ENCODE results near the gene PPFIA1.
"Not testable (repeated sequence)": the region's sequence is repeated elsewhere in the genome, so short reads cannot be mapped to it uniquely, and the experiment has no call there.

Gene PPFIA1

DNA sequence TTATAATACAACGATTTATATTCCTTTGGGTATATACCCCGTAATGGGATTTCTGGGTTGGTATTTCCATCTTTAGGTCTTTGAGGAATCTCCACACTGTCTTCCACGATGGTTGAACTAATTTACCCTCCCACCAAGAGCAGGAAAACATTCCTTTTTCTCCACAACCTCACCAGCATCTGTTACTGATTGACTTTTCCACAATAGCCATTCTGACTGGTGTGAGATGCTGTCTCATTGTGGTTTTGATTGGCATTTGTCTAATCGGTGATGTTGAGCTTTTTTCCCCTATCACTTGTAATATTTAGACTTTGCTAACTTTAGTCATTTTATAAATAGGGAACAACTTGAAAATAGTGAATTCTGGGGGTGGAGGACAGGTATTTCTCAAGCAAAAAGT is 58.1 kb downstream of the PPFIA1 start:
- DNase-seq = no peak

DNA sequence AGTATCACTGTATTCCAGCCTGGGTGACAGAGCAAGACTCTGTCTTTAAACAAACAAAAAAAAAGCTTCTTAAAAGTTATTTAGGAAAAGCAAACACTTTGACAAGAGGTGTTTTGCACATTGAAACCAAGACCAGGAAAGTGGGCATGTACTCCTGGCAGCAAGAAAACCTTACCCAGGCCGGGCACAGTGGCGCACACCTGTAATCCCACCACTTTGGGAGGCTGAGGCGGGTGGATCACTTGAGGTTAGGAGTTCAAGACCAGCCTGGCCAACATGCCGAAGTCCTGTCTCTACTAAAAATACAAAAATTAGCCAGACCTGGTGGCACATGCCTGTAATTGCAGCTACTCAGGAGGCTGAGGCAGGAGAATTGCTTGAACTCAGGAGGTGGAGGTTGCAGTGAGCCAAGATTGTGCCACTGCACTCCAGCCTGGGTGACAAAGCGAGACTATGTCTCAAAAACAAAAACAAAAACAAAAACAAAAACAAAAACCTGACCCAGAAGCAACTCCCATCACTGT is 60.9 kb downstream of the PPFIA1 start:
- not testable (repeated sequence) for DNase-seq

DNA sequence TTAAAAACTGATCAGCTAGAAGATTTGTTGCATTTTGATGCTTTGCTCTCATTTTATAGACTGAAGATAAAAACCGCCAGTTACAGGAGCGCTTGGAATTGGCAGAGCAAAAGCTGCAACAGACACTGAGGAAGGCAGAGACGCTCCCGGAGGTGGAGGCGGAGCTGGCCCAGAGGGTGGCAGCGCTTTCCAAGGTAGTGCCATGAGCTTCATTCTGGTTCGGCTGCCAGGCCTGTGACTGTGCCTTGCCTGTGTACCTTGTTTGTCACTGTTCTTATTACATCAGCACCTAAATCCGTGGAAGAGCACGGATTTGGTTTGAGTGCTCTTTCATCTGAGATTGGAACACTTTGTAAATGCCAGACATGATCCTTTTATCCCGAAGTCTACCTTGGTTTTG is 61.4 kb downstream of the PPFIA1 start:
- no peak for DNase-seq

DNA sequence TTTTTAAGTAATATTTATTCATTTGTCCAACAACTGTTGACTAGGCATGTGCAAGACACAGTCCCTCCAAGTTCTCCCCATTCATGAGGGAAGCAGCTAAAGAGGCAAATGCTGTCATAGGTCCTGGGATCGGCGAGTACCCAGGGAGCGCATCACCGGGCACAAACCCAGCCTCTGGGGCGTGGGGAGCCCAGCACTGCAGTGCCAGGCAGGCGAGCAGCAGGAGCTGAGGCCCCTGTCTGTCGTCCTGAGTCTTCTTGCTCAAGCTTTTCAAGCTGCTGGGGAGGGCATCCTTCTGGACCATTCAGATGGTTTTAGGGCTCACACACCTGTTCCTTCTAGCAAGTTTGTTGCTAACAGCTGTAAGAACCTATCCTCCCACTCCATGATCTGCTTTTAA is 62.1 kb downstream of the PPFIA1 start:
- no peak for DNase-seq

DNA sequence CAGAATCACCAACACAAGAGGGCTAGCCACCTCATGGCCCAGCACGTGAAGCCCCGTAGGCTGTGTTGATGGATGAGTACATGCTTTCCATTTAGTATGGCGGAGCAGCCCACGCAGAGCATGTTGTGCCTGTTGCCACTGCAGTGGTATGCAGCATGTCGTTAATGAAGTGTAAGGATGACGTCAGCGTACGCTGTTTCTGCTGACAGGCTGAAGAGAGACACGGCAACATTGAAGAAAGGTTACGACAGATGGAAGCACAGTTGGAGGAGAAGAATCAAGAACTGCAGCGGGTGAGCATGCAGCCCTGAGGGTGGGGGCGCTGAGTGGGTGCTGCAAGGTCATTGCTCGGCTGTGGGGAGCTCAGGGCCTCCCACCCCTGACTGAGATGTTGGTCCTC is 62.8 kb downstream of the PPFIA1 start:
- DNase-seq = no peak

DNA sequence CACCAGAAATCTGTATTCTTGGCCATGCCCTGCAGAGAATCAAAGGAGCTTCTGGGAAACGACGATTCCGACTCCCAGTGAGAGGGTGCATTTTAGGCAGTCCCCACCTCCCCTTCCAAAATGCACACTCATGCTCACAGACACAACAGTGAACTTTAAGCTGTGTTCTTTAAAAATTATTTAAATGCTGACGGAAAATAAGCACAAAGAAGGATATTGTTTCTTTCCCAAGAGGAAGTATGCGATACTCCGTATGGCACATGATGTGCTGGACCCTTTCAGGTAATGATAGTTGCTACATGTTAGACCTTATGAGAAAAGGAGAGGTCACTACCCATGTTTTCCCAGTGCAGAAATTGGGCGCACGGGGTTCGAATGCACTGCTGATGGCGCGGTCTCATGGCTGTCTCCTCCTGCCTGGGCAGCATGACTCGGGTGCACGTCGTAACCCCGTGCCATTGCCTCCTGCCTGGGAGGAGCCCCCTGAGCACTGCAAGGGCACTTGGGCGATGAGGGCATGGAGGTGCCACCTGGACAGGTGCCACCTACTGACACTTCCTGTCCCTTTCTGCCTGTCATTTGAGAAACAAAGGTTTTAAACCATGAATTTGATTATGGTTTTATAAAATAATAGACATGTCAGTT is 64.0 kb downstream of the PPFIA1 start:
- no peak for DNase-seq

DNA sequence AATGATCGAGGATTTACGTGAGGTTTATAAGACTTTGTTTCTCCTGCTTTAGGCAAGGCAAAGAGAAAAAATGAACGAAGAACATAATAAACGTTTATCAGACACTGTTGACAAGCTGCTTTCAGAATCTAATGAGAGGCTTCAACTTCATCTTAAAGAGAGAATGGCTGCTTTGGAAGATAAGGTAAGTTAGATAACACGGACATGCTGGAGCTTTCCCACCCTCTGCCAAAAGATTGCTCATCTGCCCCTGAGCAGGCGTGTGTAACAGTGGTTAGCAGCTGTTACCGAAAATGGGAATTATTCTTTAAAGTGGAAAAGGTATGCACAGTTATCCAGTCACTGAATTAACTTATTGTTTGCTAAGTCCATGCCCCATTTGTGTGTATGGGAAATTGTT is 65.0 kb downstream of the PPFIA1 start:
- DNase-seq = no peak

DNA sequence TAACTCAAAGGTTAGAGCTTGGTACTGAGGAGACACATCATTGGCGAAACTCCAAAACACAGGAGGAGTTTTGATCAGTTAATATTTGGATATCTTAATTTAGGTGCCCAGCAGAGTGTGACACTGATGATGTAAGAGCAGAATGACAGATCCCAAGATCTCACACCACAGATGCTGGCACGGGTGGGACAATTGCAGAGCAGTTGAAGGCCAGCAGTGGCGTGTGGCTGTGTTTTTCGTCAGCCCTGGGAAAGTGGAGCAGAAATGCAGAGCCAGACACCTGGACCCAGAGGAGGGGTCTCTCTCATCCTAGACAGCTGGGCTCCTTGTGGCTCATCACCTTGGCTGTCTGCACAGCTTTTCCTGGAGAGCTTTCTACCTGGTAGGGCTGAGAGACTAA is 68.1 kb downstream of the PPFIA1 start:
- DNase-seq = no peak

DNA sequence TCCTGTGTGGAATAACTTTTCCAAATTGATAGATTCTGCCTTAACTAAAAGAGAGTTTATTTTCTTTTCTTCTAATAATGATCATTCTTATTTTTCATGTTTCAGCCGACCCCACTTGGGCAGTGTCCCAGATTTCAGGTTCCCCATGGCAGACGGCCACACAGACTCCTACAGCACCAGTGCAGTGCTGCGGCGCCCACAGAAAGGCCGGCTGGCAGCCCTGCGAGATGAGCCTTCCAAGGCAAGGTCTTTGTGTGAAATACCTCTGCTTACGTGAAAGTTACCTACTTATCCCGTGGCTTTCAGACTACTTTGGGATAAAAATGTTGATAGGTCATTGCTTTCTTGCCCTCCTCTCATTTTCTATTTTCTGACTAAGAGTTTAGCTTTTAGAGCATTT is 68.6 kb downstream of the PPFIA1 start:
- no peak for DNase-seq

DNA sequence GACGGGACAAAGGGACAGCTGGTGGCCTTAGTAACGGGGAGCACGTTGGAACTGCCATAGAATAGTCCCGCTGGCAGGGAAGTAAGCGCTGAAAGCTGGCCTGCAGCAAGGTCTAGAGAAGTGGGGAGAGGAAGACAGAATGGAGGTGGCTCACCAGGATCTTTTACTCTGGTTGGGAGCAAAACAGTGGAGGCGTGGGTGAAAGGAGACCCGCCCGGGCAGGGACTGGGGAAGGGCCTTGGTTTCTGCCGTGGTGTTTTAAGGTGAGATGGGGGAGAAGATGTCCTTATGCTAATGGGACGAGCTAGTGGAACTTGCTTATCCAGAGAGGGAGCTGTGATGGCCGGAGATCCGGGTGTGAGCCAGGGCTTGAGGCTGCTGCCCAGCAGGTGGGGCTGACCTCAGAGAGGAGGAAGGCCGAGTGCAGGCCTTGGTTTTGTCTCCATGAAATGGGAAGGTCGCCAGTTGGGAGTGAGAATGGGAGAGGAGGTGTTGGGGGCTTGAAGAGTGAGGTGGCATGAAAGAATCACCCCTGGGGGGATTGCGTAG is 71.5 kb downstream of the PPFIA1 start:
- DNase-seq = no peak

DNA sequence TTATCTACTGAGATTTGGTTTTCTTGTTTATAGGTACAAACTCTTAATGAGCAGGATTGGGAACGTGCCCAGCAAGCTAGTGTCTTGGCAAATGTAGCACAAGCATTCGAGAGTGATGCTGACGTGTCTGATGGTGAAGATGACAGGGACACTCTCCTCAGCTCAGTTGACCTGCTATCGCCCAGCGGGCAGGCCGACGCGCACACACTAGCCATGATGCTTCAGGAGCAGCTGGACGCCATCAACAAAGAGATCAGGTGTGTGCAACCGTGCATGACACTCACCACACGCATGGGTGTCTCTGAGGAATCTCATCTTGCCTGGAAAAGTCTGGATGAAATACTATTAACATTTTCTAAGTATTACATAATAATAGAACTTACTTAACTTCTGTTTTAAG is 73.1 kb downstream of the PPFIA1 start:
- DNase-seq = no peak

DNA sequence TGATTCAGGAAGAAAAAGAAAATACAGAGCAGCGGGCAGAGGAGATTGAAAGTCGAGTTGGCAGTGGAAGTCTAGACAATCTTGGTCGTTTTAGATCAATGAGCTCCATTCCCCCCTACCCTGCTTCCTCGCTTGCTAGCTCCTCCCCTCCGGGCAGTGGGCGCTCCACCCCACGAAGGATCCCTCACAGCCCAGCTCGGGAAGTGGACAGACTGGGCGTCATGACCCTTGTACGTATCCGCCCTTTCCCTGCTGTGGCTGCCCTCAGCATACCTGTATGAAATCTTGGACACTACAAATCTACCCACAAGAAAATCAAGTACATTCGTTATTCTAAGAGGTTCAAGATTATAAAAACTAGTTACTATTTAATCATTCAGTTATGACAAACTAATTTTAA is 77.7 kb downstream of the PPFIA1 start:
- no peak for DNase-seq

DNA sequence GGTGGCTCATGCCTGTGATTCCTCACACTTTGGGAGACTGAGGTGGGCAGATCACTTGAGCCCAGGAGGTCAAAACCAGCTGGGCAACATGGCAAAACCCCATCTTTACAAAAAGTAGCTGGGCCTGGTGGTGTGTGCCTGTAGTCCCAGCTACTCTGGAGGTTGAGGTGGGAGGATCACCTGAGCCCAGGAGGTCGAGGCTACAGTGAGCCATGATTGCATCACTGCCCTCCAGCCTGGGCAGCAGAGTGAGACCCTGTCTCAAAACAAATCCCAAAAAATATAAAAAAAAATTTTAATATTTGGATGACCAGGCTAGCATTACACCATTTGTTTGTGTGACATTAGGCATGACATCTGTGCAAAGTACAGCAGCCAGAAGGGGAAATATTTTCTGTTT is 78.1 kb downstream of the PPFIA1 start:
- no peak for DNase-seq

DNA sequence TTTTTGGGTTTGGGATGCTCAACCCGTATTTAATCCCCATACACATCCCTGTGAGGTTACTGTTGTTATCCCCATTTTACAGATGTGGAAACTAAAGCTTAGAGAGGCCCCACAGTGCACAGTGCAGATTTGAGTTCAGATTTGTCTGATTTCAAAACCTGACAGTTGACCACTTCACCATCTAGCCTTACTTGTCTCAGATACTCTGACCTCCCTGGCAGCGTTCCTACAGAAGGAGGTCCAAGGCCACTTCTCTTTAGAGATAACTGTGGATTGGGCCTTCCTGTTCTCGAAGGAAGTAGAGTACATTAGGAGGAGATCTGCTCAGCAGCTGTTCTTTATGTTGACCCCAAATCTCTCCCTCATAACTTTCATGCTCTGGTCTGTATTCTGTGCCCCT is 81.2 kb downstream of the PPFIA1 start:
- no peak for DNase-seq

DNA sequence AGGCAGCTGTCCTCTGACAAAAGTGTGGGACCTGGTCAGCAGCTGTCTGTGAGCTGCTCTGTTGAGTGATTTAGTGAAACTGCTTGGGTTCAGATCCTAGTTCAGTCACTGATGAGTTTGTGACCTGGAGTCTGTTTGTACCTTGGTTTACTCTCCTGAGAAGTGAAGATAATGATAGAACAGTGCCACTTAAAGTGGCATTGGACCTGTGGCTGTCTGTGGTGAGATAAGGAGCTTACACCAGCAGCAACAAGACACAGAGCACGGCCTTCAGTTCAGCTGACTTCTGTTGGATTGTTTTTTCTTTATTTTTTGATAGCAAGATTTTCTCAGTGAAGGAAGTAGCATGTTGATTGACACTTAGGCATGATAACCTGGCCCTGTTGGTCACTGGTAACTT is 81.6 kb downstream of the PPFIA1 start:
- no peak for DNase-seq

DNA sequence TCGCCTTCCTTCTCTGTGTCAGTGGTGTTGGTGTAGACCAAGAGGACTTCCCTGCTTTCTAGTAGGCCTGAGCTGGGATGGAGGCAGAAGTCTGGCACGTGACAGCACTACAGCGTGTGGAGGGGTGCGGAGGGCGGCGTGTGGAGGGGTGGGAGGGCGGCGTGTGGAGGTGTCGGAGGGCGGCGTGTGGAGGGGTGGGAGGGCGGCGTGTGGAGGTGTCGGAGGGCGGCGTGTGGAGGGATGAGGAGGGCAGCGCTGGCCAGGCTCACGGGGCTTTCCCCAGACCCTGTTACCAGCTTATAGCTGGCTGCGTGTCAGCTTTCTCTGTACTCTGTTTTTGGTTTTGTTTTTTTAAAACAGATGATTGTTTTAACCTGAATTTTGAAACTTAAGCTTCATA is 82.1 kb downstream of the PPFIA1 start:
- DNase-seq = no peak

DNA sequence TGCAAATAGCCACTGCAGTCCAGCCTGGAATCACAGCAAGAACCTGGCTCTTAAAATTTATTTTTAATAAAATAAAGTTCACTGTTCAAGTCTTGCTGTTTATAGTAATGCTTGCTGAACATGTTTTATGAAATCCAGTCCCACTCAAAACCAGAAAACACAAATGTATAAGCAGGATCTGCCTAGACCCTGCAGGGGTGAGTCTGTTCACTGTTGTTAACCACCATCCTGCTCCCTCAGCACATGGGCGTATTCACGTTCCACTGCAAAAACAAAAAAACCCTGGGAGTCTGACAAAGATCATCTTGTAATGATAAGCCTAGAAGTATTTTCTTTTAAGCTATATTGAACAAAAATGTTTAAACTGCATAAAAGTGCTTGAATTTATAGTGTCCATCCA is 82.8 kb downstream of the PPFIA1 start:
- no peak for DNase-seq

DNA sequence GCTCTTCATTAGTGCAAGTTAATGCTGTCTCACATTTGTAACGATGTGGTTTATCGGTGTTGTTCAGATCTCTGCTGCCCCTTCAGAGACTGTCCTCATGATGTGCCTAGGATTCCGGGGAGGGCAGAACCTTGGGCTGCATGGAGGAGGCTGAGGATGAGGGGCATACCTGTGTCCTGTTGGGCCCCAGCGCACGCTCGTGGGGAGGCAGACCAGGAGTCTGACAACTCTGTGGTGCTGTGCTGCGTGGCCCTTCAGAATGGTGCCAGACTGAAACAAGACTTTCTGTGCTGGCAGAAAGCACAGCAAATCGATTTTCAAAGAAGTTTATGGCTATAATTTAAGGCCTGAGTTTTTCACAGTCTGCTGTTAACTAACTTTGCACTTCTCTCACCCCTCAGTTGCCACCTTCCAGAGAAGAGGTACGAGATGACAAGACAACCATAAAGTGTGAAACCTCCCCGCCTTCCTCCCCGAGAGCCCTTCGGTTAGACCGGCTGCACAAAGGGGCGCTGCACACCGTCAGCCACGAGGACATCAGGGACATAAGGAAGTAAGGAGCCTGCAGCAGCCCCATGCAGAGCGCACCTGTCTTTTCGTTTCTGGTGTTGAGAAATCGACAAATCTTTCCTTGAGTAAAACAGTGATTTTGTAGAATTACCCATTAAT is 83.5 kb downstream of the PPFIA1 start:
- no peak for DNase-seq

DNA sequence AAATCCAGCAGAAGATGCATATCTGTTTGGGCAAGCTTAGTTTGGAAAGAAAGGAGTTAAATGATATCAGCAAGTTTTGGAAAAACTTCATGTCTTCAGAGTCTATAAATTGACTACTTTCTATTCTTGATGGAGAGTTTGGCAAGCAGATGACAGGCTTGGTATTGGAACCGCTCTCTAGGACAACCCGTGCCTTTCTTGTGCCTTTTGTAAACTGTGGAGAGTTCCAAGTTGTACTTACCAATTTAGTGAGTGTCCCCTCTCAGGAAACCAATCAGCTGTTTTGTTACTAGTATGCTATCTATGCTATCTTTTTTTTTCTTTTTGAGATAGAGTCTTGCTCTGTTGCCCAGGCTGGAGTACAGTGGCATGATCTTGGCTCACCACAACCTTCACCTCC is 84.1 kb downstream of the PPFIA1 start:
- DNase-seq = no peak

DNA sequence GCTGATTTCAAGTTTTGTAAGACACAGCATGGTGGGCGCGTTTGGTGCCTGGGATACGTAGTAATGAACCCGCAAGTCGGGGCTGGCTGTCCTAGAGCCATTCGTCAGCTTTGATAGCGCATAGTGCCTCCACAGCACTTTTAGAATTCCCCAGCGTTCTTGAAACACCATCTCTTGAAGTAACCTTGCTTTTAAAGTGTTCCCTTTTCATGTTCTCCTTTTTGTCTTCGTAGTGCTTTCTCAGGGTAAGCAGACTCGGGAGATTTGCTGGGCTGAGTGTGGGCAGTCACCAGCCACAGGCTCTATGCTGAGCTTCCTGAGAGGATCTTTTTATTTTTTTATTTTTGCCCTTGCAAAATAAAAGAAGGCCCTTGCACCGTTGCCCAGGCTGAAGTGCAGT is 88.3 kb downstream of the PPFIA1 start:
- DNase-seq = no peak

DNA sequence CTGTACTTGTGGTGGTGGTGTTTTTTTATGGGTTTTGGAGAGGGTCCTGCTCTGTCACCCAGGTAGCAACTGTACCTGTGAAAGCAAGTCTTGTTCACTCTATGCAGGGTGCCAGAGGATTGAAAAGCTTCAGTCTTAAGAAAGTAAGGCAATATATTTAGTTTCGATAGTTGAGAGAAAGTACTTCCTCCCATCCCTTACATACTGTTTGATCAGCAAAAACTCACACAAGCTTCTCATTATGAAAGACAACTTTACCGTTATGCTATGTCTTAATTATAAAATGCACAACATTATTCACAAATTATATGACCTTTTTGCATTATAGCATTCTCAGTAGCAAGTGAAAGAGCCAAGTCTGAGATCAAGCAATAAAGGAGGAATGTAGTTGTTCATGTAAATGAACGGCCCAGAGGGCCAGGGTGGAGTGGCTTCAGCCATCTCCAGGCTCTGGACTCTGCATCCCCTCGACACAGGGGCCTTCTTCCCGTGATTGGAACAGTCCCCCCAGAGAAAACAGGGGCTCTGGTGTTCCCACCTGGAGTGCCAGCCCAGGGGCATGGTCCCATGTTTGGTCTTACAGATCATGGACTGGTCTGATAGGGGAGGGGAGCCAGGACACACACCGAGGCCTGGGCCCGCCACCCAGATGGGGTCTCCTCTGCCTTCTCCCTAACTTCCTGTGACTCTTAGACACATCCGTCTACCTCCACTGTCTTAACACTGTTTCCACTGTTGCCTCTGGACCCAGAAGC is 89.1 kb downstream of the PPFIA1 start:
- no peak for DNase-seq

DNA sequence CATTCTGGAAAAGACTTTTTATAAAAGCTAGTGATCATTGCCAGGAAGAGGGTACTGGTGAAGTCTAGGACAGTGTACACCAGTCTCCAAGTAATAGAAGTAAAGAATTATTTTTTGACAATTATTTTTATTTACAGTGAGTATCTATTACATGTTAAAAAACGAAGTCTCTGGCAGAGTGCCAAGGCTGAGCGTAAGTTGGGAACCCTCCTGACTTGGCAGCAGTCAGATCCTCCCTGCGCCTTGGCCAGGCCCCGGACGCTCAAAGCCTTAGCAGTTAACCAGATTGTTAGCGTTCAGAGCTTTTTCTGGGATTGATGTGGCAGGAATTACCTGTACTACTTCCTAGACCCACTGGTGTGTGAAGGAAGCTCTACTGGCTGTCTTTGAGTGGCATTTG is 89.7 kb downstream of the PPFIA1 start:
- no peak for DNase-seq

DNA sequence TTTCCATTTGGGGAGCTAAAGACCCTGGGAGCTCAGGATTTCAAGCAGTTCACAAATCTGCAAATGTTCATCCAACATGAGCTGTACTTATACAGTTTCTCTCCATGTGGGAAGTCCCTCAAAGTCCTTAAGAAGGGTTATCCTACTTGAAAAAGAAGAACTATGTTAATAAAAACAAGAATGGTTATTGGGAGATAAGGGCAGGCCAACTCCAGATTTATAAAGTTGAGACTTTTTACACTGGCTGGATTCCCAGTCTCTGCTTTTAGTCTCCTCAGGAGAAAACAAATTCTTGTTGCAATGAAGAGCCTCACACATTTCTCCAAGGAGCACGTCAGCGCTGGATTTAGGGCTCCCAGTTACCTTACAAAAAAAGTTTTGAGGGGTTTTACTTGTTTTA is 93.7 kb downstream of the PPFIA1 start:
- DNase-seq = no peak
